Erythroblast (primary cell): Measurements from ENCODE around the gene ZNF668.

Source experiments
- GATA1 ChIP-seq: IDR thresholded peaks from 2 replicates; pipeline ENCODE4 v1.6.1; 2011; ENCODE audit warnings: low read depth, mild to moderate bottlenecking, control low read depth, low read length, moderate library complexity
- POLR2A ChIP-seq: IDR thresholded peaks from 2 replicates; pipeline ENCODE4 v1.6.1; 2011; ENCODE audit warnings: mild to moderate bottlenecking, low read length

DNA sequence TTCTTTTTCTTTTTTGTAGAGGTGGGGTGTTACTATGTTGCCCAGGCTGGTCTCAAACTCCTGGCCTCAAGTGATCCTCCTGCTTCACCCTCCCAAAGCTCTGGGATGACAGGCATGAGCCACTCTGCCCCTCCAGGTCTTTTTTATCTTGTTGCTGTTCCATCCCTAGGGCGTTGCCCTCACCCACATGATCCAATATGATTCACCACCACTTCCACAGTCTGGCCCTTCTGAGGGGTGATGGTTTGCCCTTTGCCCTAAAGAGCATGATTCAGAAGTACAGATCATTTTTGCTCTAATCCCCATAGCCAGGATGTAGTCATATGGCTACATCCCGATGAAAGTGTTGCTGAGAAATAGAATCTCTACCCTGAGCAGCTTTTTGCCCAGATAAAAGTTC lies 21.9 kb downstream of the ZNF668 start:
- TF ChIP-seq POLR2A = no peak
- no peak for TF ChIP-seq GATA1
